HepG2 (cell line): Measurements from ENCODE around the gene PHF13. TPM values are rescaled to one million over a fixed set of nuclear protein-coding genes. Genes with fewer than 3 reads are reported as not detected.

Source experiments
- CEBPG ChIP-seq: IDR thresholded peaks from 2 replicates; pipeline ENCODE4 v1.6.1; 2016
- ERF ChIP-seq: IDR thresholded peaks from 2 replicates; pipeline ENCODE4 v1.6.1; 2018; ENCODE audit warnings: missing biosample characterization, missing genetic modification reagents
- HMG20A ChIP-seq: IDR thresholded peaks from 2 replicates; pipeline ENCODE4 v1.6.1; 2016; ENCODE audit warnings: borderline replicate concordance
- KDM4B ChIP-seq: sonication (generic); formaldehyde crosslinking; IDR thresholded peaks from 2 replicates; pipeline ENCODE4 v1.4.0; 2020; ENCODE audit warnings: missing genetic modification reagents
- MAFK ChIP-seq, 2 experiments: IDR thresholded peaks in 1 of 2; conservative IDR thresholded peaks in 1 of 2; 2 replicates each; pipeline ENCODE4 v1.6.1; 2011; ENCODE audit warnings: improper control_type of control experiment in 2 of 2, low read length in 2 of 2
- MATR3 ChIP-seq: sonication (generic); formaldehyde crosslinking; IDR thresholded peaks from 2 replicates; pipeline ENCODE4 v1.4.0; 2020; ENCODE audit warnings: missing genetic modification reagents
- MXD1 ChIP-seq: sonication (generic); formaldehyde crosslinking; IDR thresholded peaks from 2 replicates; pipeline ENCODE4 v1.4.0; 2020; ENCODE audit warnings: mild to moderate bottlenecking, missing genetic modification reagents
- NFIB ChIP-seq: sonication (generic); formaldehyde crosslinking; IDR thresholded peaks from 2 replicates; pipeline ENCODE4 v1.9.0; 2021; ENCODE audit warnings: missing genetic modification reagents, mild to moderate bottlenecking, borderline replicate concordance
- NFKB2 ChIP-seq: sonication (generic); formaldehyde crosslinking; IDR thresholded peaks from 2 replicates; pipeline ENCODE4 v1.4.0; 2020; ENCODE audit warnings: missing genetic modification reagents, borderline replicate concordance
- PBX3 ChIP-seq: sonication (generic); formaldehyde crosslinking; IDR thresholded peaks from 2 replicates; pipeline ENCODE4 v1.8.1; 2023; ENCODE audit warnings: missing genetic modification reagents, inconsistent platforms, borderline replicate concordance
- SAFB2 ChIP-seq: sonication (generic); formaldehyde crosslinking; IDR thresholded peaks from 2 replicates; pipeline ENCODE4 v1.5.1; 2020; ENCODE audit warnings: missing genetic modification reagents, low read depth, mild to moderate bottlenecking, borderline replicate concordance
- SRSF9 ChIP-seq: fragments of 200-400 bp; formaldehyde crosslinking; IDR thresholded peaks from 2 replicates; pipeline ENCODE4 v1.6.1; 2018; ENCODE audit warnings: borderline replicate concordance, mild to moderate bottlenecking, low read depth, low read length; ENCODE audit not compliant: insufficient read depth, poor library complexity, severe bottlenecking
- SYNCRIP ChIP-seq: fragments of 200-400 bp; formaldehyde crosslinking; IDR thresholded peaks from 2 replicates; pipeline ENCODE4 v1.6.1; 2018; ENCODE audit warnings: mild to moderate bottlenecking, low read depth, low read length; ENCODE audit not compliant: insufficient read depth
- TEAD2 ChIP-seq: sonication (generic); formaldehyde crosslinking; IDR thresholded peaks from 2 replicates; pipeline ENCODE4 v1.9.0; 2021; ENCODE audit warnings: missing genetic modification reagents
- THRA ChIP-seq: sonication (generic); formaldehyde crosslinking; IDR thresholded peaks from 2 replicates; pipeline ENCODE4 v1.4.0; 2020; ENCODE audit warnings: missing genetic modification reagents, borderline replicate concordance
- UBTF ChIP-seq: sonication (generic); formaldehyde crosslinking; IDR thresholded peaks from 2 replicates; pipeline ENCODE4 v1.4.0; 2020; ENCODE audit warnings: mild to moderate bottlenecking, missing genetic modification reagents
- ZBTB21 ChIP-seq: sonication (generic); formaldehyde crosslinking; IDR thresholded peaks from 2 replicates; pipeline ENCODE4 v1.4.0; 2020; ENCODE audit warnings: missing genetic modification reagents
- ZNF317 ChIP-seq: sonication (generic); formaldehyde crosslinking; IDR thresholded peaks from 2 replicates; pipeline ENCODE4 v1.5.0; 2020; ENCODE audit warnings: mild to moderate bottlenecking, missing genetic modification reagents
- ZNF550 ChIP-seq: sonication (generic); formaldehyde crosslinking; IDR thresholded peaks from 2 replicates; pipeline ENCODE4 v1.4.0; 2020; ENCODE audit warnings: mild to moderate bottlenecking, missing genetic modification reagents, borderline replicate concordance
- ZNF678 ChIP-seq: sonication (generic); formaldehyde crosslinking; IDR thresholded peaks from 2 replicates; pipeline ENCODE4 v1.4.0; 2020; ENCODE audit warnings: mild to moderate bottlenecking, missing genetic modification reagents
- polyA plus RNA-seq, 8 experiments: library from polyadenylated mRNA; depleted of rRNA in 3 of 8; stranded (reverse) in 7 of 8; unstranded in 1 of 8; fragments of >200 nt; fragmentation: Illumina TruSeq in 4 of 8; extraction: Trizol in 4 of 8; gene quantifications; 2 replicates each; pipeline versions ENCODE4 v1.2.1 to v1.2.3, GENCODE V29; 2011 to 2016; ENCODE audit warnings: low read depth in 4 of 8, missing spikeins in 1 of 8, mixed read lengths in 1 of 8; ENCODE audit not compliant: insufficient read depth in 1 of 8
- total RNA-seq, 5 experiments: library from RNA; depleted of rRNA; stranded (reverse); fragments of >200 nt; fragmentation: Illumina TruSeq; extraction: Trizol; gene quantifications; 2 replicates each; pipeline ENCODE4 v1.2.3, GENCODE V29; 2016; ENCODE audit warnings: low read depth in 1 of 5
- TF ChIP-seq, protein P1 (sequence below): sonication (generic); formaldehyde crosslinking; IDR thresholded peaks from 2 replicates; pipeline ENCODE4 v1.5.1; 2020; ENCODE audit warnings: missing genetic modification reagents, mild to moderate bottlenecking, borderline replicate concordance

PHF13 gene
- total and polyA plus RNA-seq, 2 of the 13 experiments (the other 11 are each of a cell fraction or from before 2014, with no cell fraction given): 4.7 to 7.4 TPM

GRCh38 chr1:6601923-6602668, 11.4 kb upstream of the PHF13 start (continued):
- TF ChIP-seq UBTF (CRISPR knock-in tag) (peak; percentile 90), ZNF317 (CRISPR knock-in tag) (no peak), MAFK (conservative IDR thresholded peaks at IDR 0.05 in 1 of 2, IDR thresholded peaks at IDR 0.05 in 1 of 2; ENCODE audit: low read length in 2 of 2) (no peak), MXD1 (CRISPR knock-in tag) (peak; percentile 87), ZNF678 (CRISPR knock-in tag) (no peak; the same call in 1 of the 2 replicates), TEAD2 (CRISPR knock-in tag) (peak; percentile 51), SYNCRIP (no peak), KDM4B (CRISPR knock-in tag) (no peak), MATR3 (CRISPR knock-in tag) (0 out of 2 replicates have a peak, but pooled peaks have one; percentile 20), SAFB2 (CRISPR knock-in tag) (peak; percentile 81), ZNF550 (CRISPR knock-in tag) (0 out of 2 replicates have a peak, but pooled peaks have one; percentile 79), SRSF9 (no peak), THRA (CRISPR knock-in tag) (no peak), PBX3 (CRISPR knock-in tag) (no peak), NFIB (CRISPR knock-in tag) (no peak), ZBTB21 (CRISPR knock-in tag) (no peak), CEBPG (CRISPR knock-in tag) (no peak), ERF (CRISPR knock-in tag) (no peak), HMG20A (CRISPR knock-in tag) (no peak), NFKB2 (no peak)
- TF ChIP-seq, protein P1, sequence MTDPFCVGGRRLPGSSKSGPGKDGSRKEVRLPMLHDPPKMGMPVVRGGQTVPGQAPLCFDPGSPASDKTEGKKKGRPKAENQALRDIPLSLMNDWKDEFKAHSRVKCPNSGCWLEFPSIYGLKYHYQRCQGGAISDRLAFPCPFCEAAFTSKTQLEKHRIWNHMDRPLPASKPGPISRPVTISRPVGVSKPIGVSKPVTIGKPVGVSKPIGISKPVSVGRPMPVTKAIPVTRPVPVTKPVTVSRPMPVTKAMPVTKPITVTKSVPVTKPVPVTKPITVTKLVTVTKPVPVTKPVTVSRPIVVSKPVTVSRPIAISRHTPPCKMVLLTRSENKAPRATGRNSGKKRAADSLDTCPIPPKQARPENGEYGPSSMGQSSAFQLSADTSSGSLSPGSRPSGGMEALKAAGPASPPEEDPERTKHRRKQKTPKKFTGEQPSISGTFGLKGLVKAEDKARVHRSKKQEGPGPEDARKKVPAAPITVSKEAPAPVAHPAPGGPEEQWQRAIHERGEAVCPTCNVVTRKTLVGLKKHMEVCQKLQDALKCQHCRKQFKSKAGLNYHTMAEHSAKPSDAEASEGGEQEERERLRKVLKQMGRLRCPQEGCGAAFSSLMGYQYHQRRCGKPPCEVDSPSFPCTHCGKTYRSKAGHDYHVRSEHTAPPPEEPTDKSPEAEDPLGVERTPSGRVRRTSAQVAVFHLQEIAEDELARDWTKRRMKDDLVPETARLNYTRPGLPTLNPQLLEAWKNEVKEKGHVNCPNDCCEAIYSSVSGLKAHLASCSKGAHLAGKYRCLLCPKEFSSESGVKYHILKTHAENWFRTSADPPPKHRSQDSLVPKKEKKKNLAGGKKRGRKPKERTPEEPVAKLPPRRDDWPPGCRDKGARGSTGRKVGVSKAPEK (CRISPR knock-in tag): no peak
